Keratinocyte (primary cell): ENCODE data around the gene TRAF3. TPM values are rescaled to one million over a fixed set of nuclear protein-coding genes. Genes with fewer than 3 reads are reported as not detected.

Source experiments
- DNase-seq: peaks from one replicate; pipeline ENCODE4 v3.0.0-alpha.2; 2011; ENCODE audit warnings: low read depth, missing footprints, low spot score
- FAIRE-seq: peaks from 2 replicates; lab custom pipeline; 2011; peaks lifted over from hg19 to GRCh38; lab: Jason Lieb, UNC
- H2AFZ ChIP-seq: 2 replicates; pipeline ENCODE4 v1.6.0; 2012; ENCODE audit warnings: low read length, control low read depth, inconsistent platforms; ENCODE audit not compliant: control insufficient read depth
- H3K27ac ChIP-seq: 2 replicates; pipeline ENCODE4 v1.5.1; 2011; ENCODE audit warnings: low read length; ENCODE audit not compliant: control insufficient read depth, insufficient read depth
- H3K27me3 ChIP-seq: 3 replicates; pipeline ENCODE4 v1.6.0; 2011; ENCODE audit warnings: low read length; ENCODE audit not compliant: control insufficient read depth, insufficient read depth; ENCODE audit errors: extremely low read depth
- H3K36me3 ChIP-seq, 2 experiments: 2 replicates in 1 of 2; 3 replicates in 1 of 2; pipeline ENCODE4 v1.5.1; 2011; ENCODE audit warnings: low read length in 2 of 2, mild to moderate bottlenecking in 1 of 2; ENCODE audit not compliant: control insufficient read depth in 2 of 2, insufficient read depth in 2 of 2; ENCODE audit errors: extremely low read depth in 1 of 2
- H3K4me1 ChIP-seq: 3 replicates; pipeline ENCODE4 v1.5.1; 2011; ENCODE audit warnings: low read length; ENCODE audit not compliant: control insufficient read depth, insufficient read depth; ENCODE audit errors: extremely low read depth
- H3K4me2 ChIP-seq: 3 replicates; pipeline ENCODE4 v1.6.0; 2011; ENCODE audit warnings: low read depth, low read length; ENCODE audit not compliant: control insufficient read depth, insufficient read depth; ENCODE audit errors: extremely low read depth
- H3K4me3 ChIP-seq, 3 experiments: fragments of 200-600 bp in 1 of 3; sonication (generic) in 1 of 3; 2 replicates in 2 of 3; 3 replicates in 1 of 3; pipeline ENCODE4 v1.5.1; 2011 to 2016; ENCODE audit warnings: low read length in 3 of 3, mild to moderate bottlenecking in 3 of 3, control low read depth in 2 of 3, inconsistent platforms in 1 of 3, low read depth in 1 of 3, mixed read lengths in 1 of 3, mixed run types in 1 of 3, moderate library complexity in 1 of 3; ENCODE audit not compliant: control insufficient read depth in 2 of 3, insufficient read depth in 2 of 3; ENCODE audit errors: extremely low read depth in 1 of 3
- H3K79me2 ChIP-seq: 2 replicates; pipeline ENCODE4 v1.6.0; 2012; ENCODE audit warnings: low read length; ENCODE audit not compliant: control insufficient read depth, insufficient read depth
- H3K9ac ChIP-seq: 3 replicates; pipeline ENCODE4 v1.6.0; 2011; ENCODE audit warnings: low read length; ENCODE audit not compliant: control insufficient read depth, insufficient read depth; ENCODE audit errors: extremely low read depth
- H3K9me1 ChIP-seq: 3 replicates; pipeline ENCODE4 v1.6.0; 2011; ENCODE audit warnings: low read length; ENCODE audit not compliant: control insufficient read depth, insufficient read depth; ENCODE audit errors: extremely low read depth
- H3K9me3 ChIP-seq: 2 replicates; pipeline ENCODE4 v1.5.1; 2012; ENCODE audit warnings: low read depth, low read length; ENCODE audit not compliant: control insufficient read depth
- H4K20me1 ChIP-seq: 3 replicates; pipeline ENCODE4 v1.6.0; 2011; ENCODE audit warnings: low read length; ENCODE audit not compliant: control insufficient read depth, insufficient read depth; ENCODE audit errors: extremely low read depth
- CTCF ChIP-seq, 3 experiments: IDR thresholded peaks in 1 of 3; conservative IDR thresholded peaks in 1 of 3; optimal IDR thresholded peaks in 1 of 3; 2 replicates in 2 of 3; 3 replicates in 1 of 3; pipeline versions ENCODE3 to v1.5.1; 2011; ENCODE audit warnings: low read length in 3 of 3, mild to moderate bottlenecking in 3 of 3, moderate library complexity in 2 of 3, control low read depth in 1 of 3, inconsistent platforms in 1 of 3; ENCODE audit not compliant: insufficient read depth in 2 of 3; ENCODE audit errors: extremely low read depth in 1 of 3
- EZH2 ChIP-seq: IDR thresholded peaks from one replicate; pipeline ENCODE4 v1.6.1; 2012; ENCODE audit warnings: inconsistent platforms, mild to moderate bottlenecking, low read length, moderate library complexity
- dilution Hi-C: fragments of 300-500 bp; cut with MboI; formaldehyde crosslinking; loops from one replicate; pipeline ENCODE4 v1.7.0; 2020; ENCODE audit warnings: low sequenced_read_pairs; ENCODE audit not compliant: extremely low pct_ligation_motif_present
- polyA plus RNA-seq, 5 experiments: library from polyadenylated mRNA; depleted of rRNA in 3 of 5; stranded (reverse) in 3 of 5; stranded (forward) in 1 of 5; unstranded in 1 of 5; fragments of >200 nt; gene quantifications; 1 replicate in 1 of 5; 2 replicates in 3 of 5; 3 replicates in 1 of 5; pipeline versions ENCODE4 v1.2.1 to v1.2.3, GENCODE V29; 2011 to 2012; ENCODE audit warnings: missing spikeins in 2 of 5, low read depth in 1 of 5, low replicate concordance in 1 of 5

Gene TRAF3
- polyA plus RNA-seq, 1 donor (not counting 4 experiments of a cell fraction or from before 2014, with no cell fraction given): 12.5 TPM

- FAIRE-seq (no peak), DNase-seq (no peak)
- peaks cover 2% of the 10 kb centered on the region for H3K9me1 ChIP-seq
- no peak for TF ChIP-seq CTCF (optimal IDR thresholded peaks at IDR 0.05 in 1 of 3, IDR thresholded peaks at IDR 0.05 in 1 of 3, conservative IDR thresholded peaks at IDR 0.05 in 1 of 3; ENCODE audit: extremely low read depth in 1 of 3, insufficient read depth in 2 of 3, low read length in 3 of 3)
- TF ChIP-seq EZH2: no peak
- no peak overlapping the region for H2AFZ ChIP-seq
- H3K4me3 ChIP-seq: no peak overlapping the region
- dilution Hi-C loops: no loop called here
- H3K9me3 ChIP-seq: no peaks in the 10 kb centered on the region
- H3K27me3 ChIP-seq: no peaks in the 10 kb centered on the region
- H3K9ac ChIP-seq: no peak overlapping the region
- H3K4me2 ChIP-seq: peak overlapping the region; percentile 96
- peaks cover 17% of the 10 kb centered on the region for H3K4me1 ChIP-seq
- H3K27ac ChIP-seq: no peak overlapping the region
- peaks cover 59% of the 10 kb centered on the region for H3K79me2 ChIP-seq
- no peaks in the 10 kb centered on the region for H4K20me1 ChIP-seq
- no peaks in the 10 kb centered on the region for H3K36me3 ChIP-seq
Observed at GRCh38 chr14:102779574-102780315, 2.5 kb downstream of the TRAF3 start.

- H3K9ac ChIP-seq: no peak overlapping the region
- no peak overlapping the region for H3K4me3 ChIP-seq
- peaks cover 72% of the 10 kb centered on the region for H3K79me2 ChIP-seq
- H3K9me1 ChIP-seq: peaks cover 2% of the 10 kb centered on the region
- H3K27ac ChIP-seq: no peak overlapping the region
- no peaks in the 10 kb centered on the region for H3K9me3 ChIP-seq
- FAIRE-seq: no peak
- peaks cover 16% of the 10 kb centered on the region for H3K4me1 ChIP-seq
- dilution Hi-C loops: no loop called here
- H3K4me2 ChIP-seq: no peak overlapping the region
- no peaks in the 10 kb centered on the region for H3K27me3 ChIP-seq
- no peak for DNase-seq
- no peak overlapping the region for H2AFZ ChIP-seq
- TF ChIP-seq CTCF (optimal IDR thresholded peaks at IDR 0.05 in 1 of 3, IDR thresholded peaks at IDR 0.05 in 1 of 3, conservative IDR thresholded peaks at IDR 0.05 in 1 of 3; ENCODE audit: extremely low read depth in 1 of 3, insufficient read depth in 2 of 3, low read length in 3 of 3) (no peak), EZH2 (no peak)
- H3K36me3 ChIP-seq: no peaks in the 10 kb centered on the region
- H4K20me1 ChIP-seq: no peaks in the 10 kb centered on the region
Observed at GRCh38 chr14:102781063-102781462, 3.8 kb downstream of the TRAF3 start.
